Urinary bladder (tissue), 4 donors: Measurements from ENCODE around the gene IPPK. TPM values are rescaled to one million over a fixed set of nuclear protein-coding genes. Genes with fewer than 3 reads are reported as not detected.
"Not testable (repeated sequence)": the region's sequence is repeated elsewhere in the genome, so short reads cannot be mapped to it uniquely, and the experiment has no call there.

ENCODE experiments used
- DNase-seq: peaks from one replicate; pipeline ENCODE4 v3.0.0-alpha.2; 2015; ENCODE audit errors: extremely low spot score
- H3K27ac ChIP-seq: one replicate; pipeline ENCODE4 v1.5.1; 2013; ENCODE audit warnings: low read depth, mild to moderate bottlenecking, moderate library complexity
- H3K36me3 ChIP-seq: one replicate; pipeline ENCODE4 v1.6.1; 2013; ENCODE audit warnings: mild to moderate bottlenecking, moderate library complexity; ENCODE audit not compliant: insufficient read depth
- H3K4me1 ChIP-seq: one replicate; pipeline ENCODE4 v1.6.1; 2013; ENCODE audit warnings: mild to moderate bottlenecking, moderate library complexity; ENCODE audit not compliant: insufficient read depth
- H3K4me3 ChIP-seq: one replicate; pipeline ENCODE4 v1.5.1; 2013; ENCODE audit warnings: low read depth, low read length
- WGBS: extraction: QIAGEN DNeasy Blood & Tissue Kit; methylation state at CpG from one replicate; pipeline ENCODE4 v1.1.7; 2013; 5-methylcytosine and 5-hydroxymethylcytosine counted together
- polyA plus RNA-seq: library from polyadenylated mRNA; stranded (reverse); fragments of 200-250 nt; gene quantifications from one replicate; pipeline ENCODE4 v1.2.3, GENCODE V29; 2013
- total RNA-seq: library from RNA; depleted of rRNA; stranded (reverse); fragments of >200 nt; gene quantifications from one replicate; pipeline ENCODE4 v1.2.3, GENCODE V29; 2014
- donor health status: healthy with polysubstance abuse.
- donor health status: healthy.

IPPK gene
- total and polyA plus RNA-seq, 2 donors: 5.3 to 10.1 TPM

GRCh38 chr9:92633614-92634278 is 36.2 kb downstream of the IPPK start:
- no peaks in the 10 kb centered on the region for H3K4me1 ChIP-seq
- H3K36me3 ChIP-seq: peaks cover 5% of the 10 kb centered on the region
- 86% methylated on average over 9 of the region's 9 CpGs for WGBS
- no peak overlapping the region for H3K4me3 ChIP-seq
- no peak overlapping the region for H3K27ac ChIP-seq
- no peak for DNase-seq

GRCh38 chr9:92632641-92633040 is 37.3 kb downstream of the IPPK start:
- H3K36me3 ChIP-seq: peaks cover 6% of the 10 kb centered on the region
- H3K27ac ChIP-seq: no peak overlapping the region
- 97% methylated on average over 5 of the region's 5 CpGs for WGBS
- H3K4me3 ChIP-seq: no peak overlapping the region
- no peak for DNase-seq
- no peaks in the 10 kb centered on the region for H3K4me1 ChIP-seq

- H3K4me1 ChIP-seq: no peaks in the 10 kb centered on the region
- 90% methylated on average over 13 of the region's 13 CpGs for WGBS
- peaks cover 6% of the 10 kb centered on the region for H3K36me3 ChIP-seq
- no peak for DNase-seq
- H3K27ac ChIP-seq: no peak overlapping the region
- no peak overlapping the region for H3K4me3 ChIP-seq
Observed at GRCh38 chr9:92631452-92632343, 38.2 kb downstream of the IPPK start.

- no peak for DNase-seq
- Histone ChIP-seq H3K27ac (no peak overlapping the region), H3K4me1 (no peaks in the 10 kb centered on the region), H3K36me3 (peaks cover 4% of the 10 kb centered on the region), H3K4me3 (no peak overlapping the region)
- WGBS: 91% methylated on average over 5 of the region's 5 CpGs
Observed at GRCh38 chr9:92627651-92628050, 42.3 kb downstream of the IPPK start.

GRCh38 chr9:92626484-92626883 is 43.4 kb downstream of the IPPK start:
- Histone ChIP-seq H3K27ac (no peak overlapping the region), H3K4me3 (no peak overlapping the region), H3K4me1 (no peaks in the 10 kb centered on the region), H3K36me3 (peaks cover 4% of the 10 kb centered on the region)
- DNase-seq: no peak

GRCh38 chr9:92623936-92624335 is 46.0 kb downstream of the IPPK start:
- H3K4me3 ChIP-seq, H3K27ac ChIP-seq, H3K36me3 ChIP-seq, H3K4me1 ChIP-seq, DNase-seq: not testable (repeated sequence)
- WGBS: 98% methylated on average over 3 of the region's 3 CpGs

GRCh38 chr9:92620845-92621244 is 49.1 kb downstream of the IPPK start:
- Histone ChIP-seq H3K36me3 (peaks cover 1% of the 10 kb centered on the region), H3K4me1 (no peaks in the 10 kb centered on the region), H3K4me3 (no peak overlapping the region), H3K27ac (no peak overlapping the region)
- 91% methylated on average over 5 of the region's 5 CpGs for WGBS
- DNase-seq: no peak

- no peak overlapping the region for H3K4me3 ChIP-seq
- WGBS: 91% methylated on average over 24 of the region's 24 CpGs
- H3K36me3 ChIP-seq: peaks cover 1% of the 10 kb centered on the region
- no peak for DNase-seq
- no peaks in the 10 kb centered on the region for H3K4me1 ChIP-seq
- H3K27ac ChIP-seq: no peak overlapping the region
Observed at GRCh38 chr9:92619601-92620300, 50.2 kb downstream of the IPPK start.

GRCh38 chr9:92618633-92619225 is 51.2 kb downstream of the IPPK start:
- 75% methylated on average over 10 of the region's 10 CpGs for WGBS
- no peak for DNase-seq
- H3K4me1 ChIP-seq: no peaks in the 10 kb centered on the region

GRCh38 chr9:92617951-92618510 is 51.9 kb downstream of the IPPK start:
- peaks cover 2% of the 10 kb centered on the region for H3K36me3 ChIP-seq
- DNase-seq: no peak
- no peak overlapping the region for H3K27ac ChIP-seq
- H3K4me1 ChIP-seq: no peaks in the 10 kb centered on the region
- 84% methylated on average over 11 of the region's 11 CpGs for WGBS
- no peak overlapping the region for H3K4me3 ChIP-seq

More at GRCh38 chr9:92618633-92619225, 51.2 kb downstream of the IPPK start:
- Histone ChIP-seq H3K27ac (no peak overlapping the region), H3K36me3 (peaks cover 2% of the 10 kb centered on the region), H3K4me3 (no peak overlapping the region)

GRCh38 chr9:92617195-92617813 is 52.6 kb downstream of the IPPK start:
- no peaks in the 10 kb centered on the region for H3K4me1 ChIP-seq
- H3K4me3 ChIP-seq: no peak overlapping the region
- no peak for DNase-seq
- peak overlapping the region; percentile 75 for H3K27ac ChIP-seq
- WGBS: 94% methylated on average over 11 of the region's 11 CpGs
- H3K36me3 ChIP-seq: peaks cover 2% of the 10 kb centered on the region

GRCh38 chr9:92616655-92617111 is 53.2 kb downstream of the IPPK start:
- Histone ChIP-seq H3K4me3 (no peak overlapping the region), H3K4me1 (no peaks in the 10 kb centered on the region), H3K36me3 (peaks cover 2% of the 10 kb centered on the region), H3K27ac (peak overlapping the region; percentile 75)
- DNase-seq: no peak
- WGBS: 65% methylated on average over 11 of the region's 11 CpGs

GRCh38 chr9:92616199-92616641 is 53.7 kb downstream of the IPPK start:
- 56% methylated on average over 11 of the region's 11 CpGs for WGBS
- DNase-seq: no peak
- no peaks in the 10 kb centered on the region for H3K4me1 ChIP-seq
- peaks cover 2% of the 10 kb centered on the region for H3K36me3 ChIP-seq
- H3K4me3 ChIP-seq: no peak overlapping the region
- H3K27ac ChIP-seq: peak overlapping the region; percentile 12
